Measurements from ENCODE around the gene TCERG1L.

Gene TCERG1L

DNA sequence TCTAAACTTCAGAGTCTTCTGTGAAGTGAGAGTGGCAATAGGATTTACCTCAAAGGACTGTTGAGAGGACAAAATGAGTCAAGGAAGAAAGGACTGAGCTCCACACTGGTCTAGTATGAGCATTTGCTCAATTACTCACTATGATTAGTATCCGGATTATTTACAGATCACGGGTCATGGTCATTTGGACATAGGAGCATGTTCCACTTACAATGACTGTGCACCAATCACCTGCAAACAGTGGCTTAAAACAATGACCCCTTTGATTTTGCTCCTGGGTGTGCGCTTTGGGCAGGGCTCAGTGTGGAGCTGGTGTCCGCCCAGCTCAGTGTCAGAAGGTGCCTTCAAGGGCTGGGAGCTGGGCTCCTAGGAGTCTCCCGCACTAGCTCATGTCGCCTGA, 225.4 kb downstream of the TCERG1L start:
- peaks cover 4% of the 10 kb centered on the region; the same call in 1 of the 2 replicates for H3K27me3 ChIP-seq (ENCODE audit: insufficient read depth, low read depth)
- no peaks in the 10 kb centered on the region for H3K4me1 ChIP-seq (ENCODE audit: low read depth, poor library complexity, severe bottlenecking)
- no peak overlapping the region for H3K4me3 ChIP-seq (IDR thresholded peaks at IDR 0.05; ENCODE audit: insufficient read depth, low read depth, low read length)
- no peak overlapping the region for H2AFZ ChIP-seq (ENCODE audit: low read depth)
- TF ChIP-seq, protein P1, sequence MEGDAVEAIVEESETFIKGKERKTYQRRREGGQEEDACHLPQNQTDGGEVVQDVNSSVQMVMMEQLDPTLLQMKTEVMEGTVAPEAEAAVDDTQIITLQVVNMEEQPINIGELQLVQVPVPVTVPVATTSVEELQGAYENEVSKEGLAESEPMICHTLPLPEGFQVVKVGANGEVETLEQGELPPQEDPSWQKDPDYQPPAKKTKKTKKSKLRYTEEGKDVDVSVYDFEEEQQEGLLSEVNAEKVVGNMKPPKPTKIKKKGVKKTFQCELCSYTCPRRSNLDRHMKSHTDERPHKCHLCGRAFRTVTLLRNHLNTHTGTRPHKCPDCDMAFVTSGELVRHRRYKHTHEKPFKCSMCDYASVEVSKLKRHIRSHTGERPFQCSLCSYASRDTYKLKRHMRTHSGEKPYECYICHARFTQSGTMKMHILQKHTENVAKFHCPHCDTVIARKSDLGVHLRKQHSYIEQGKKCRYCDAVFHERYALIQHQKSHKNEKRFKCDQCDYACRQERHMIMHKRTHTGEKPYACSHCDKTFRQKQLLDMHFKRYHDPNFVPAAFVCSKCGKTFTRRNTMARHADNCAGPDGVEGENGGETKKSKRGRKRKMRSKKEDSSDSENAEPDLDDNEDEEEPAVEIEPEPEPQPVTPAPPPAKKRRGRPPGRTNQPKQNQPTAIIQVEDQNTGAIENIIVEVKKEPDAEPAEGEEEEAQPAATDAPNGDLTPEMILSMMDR (conservative IDR thresholded peaks at IDR 0.05; ENCODE audit: low read depth, low read length) = no peak
- no peak overlapping the region for H3K9ac ChIP-seq
- H4K20me1 ChIP-seq (ENCODE audit: insufficient read depth) = no peaks in the 10 kb centered on the region
- H3K36me3 ChIP-seq (ENCODE audit: insufficient read depth) = no peaks in the 10 kb centered on the region
- H3K79me2 ChIP-seq (ENCODE audit: insufficient read depth, low read depth) = no peaks in the 10 kb centered on the region
- no peak overlapping the region for H3K27ac ChIP-seq
- no peak overlapping the region for H3K4me2 ChIP-seq

- H3K27ac ChIP-seq = no peak overlapping the region
- H3K27me3 ChIP-seq (ENCODE audit: insufficient read depth, low read depth) = peaks cover 4% of the 10 kb centered on the region; the same call in 1 of the 2 replicates
- H3K9ac ChIP-seq = no peak overlapping the region
- H4K20me1 ChIP-seq (ENCODE audit: insufficient read depth) = no peaks in the 10 kb centered on the region
- H3K4me2 ChIP-seq = no peak overlapping the region
- no peaks in the 10 kb centered on the region for H3K36me3 ChIP-seq (ENCODE audit: insufficient read depth)
- no peaks in the 10 kb centered on the region for H3K4me1 ChIP-seq (ENCODE audit: low read depth, poor library complexity, severe bottlenecking)
- TF ChIP-seq, protein P1 (conservative IDR thresholded peaks at IDR 0.05; ENCODE audit: low read depth, low read length) = no peak
- H2AFZ ChIP-seq (ENCODE audit: low read depth) = no peak overlapping the region
- H3K79me2 ChIP-seq (ENCODE audit: insufficient read depth, low read depth) = no peaks in the 10 kb centered on the region
- H3K4me3 ChIP-seq (IDR thresholded peaks at IDR 0.05; ENCODE audit: insufficient read depth, low read depth, low read length) = no peak overlapping the region
These were observed 226.2 kb downstream of the TCERG1L start for GRCh38 chr10:131085091-131085860.

DNA sequence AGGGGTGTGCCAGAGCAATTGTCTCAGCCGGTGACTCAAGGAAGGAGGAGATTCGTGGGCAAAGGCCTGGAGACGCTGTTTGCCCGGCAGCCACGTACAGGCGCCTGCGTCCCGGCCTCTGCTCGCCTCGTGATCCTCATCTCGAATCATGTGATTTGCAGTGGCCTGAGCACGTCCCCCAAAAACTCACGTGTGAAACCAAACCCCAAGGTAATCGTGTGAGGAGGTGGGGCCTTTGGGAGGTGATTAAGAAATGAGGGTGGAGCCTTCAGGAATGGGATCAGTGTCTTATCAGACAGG, 226.8 kb downstream of the TCERG1L start:
- no peaks in the 10 kb centered on the region; the same call in 1 of the 2 replicates for H3K27me3 ChIP-seq (ENCODE audit: insufficient read depth, low read depth)
- no peak overlapping the region for H3K27ac ChIP-seq
- H3K4me1 ChIP-seq (ENCODE audit: low read depth, poor library complexity, severe bottlenecking) = no peaks in the 10 kb centered on the region
- no peaks in the 10 kb centered on the region for H3K36me3 ChIP-seq (ENCODE audit: insufficient read depth)
- H4K20me1 ChIP-seq (ENCODE audit: insufficient read depth) = no peaks in the 10 kb centered on the region
- no peak overlapping the region for H3K4me3 ChIP-seq (IDR thresholded peaks at IDR 0.05; ENCODE audit: insufficient read depth, low read depth, low read length)
- H3K4me2 ChIP-seq = no peak overlapping the region
- no peak overlapping the region for H3K9ac ChIP-seq
- TF ChIP-seq, protein P1 (conservative IDR thresholded peaks at IDR 0.05; ENCODE audit: low read depth, low read length) = no peak
- H3K79me2 ChIP-seq (ENCODE audit: insufficient read depth, low read depth) = no peaks in the 10 kb centered on the region
- no peak overlapping the region for H2AFZ ChIP-seq (ENCODE audit: low read depth)

GRCh38 chr10:131083915-131084790, 227.4 kb downstream of the TCERG1L start:
- no peak overlapping the region for H3K4me2 ChIP-seq
- no peak overlapping the region for H2AFZ ChIP-seq (ENCODE audit: low read depth)
- H3K4me3 ChIP-seq (IDR thresholded peaks at IDR 0.05; ENCODE audit: insufficient read depth, low read depth, low read length) = no peak overlapping the region
- H3K36me3 ChIP-seq (ENCODE audit: insufficient read depth) = no peaks in the 10 kb centered on the region
- TF ChIP-seq, protein P1 (conservative IDR thresholded peaks at IDR 0.05; ENCODE audit: low read depth, low read length) = no peak
- H3K9ac ChIP-seq = no peak overlapping the region
- no peaks in the 10 kb centered on the region for H3K4me1 ChIP-seq (ENCODE audit: low read depth, poor library complexity, severe bottlenecking)
- H3K79me2 ChIP-seq (ENCODE audit: insufficient read depth, low read depth) = no peaks in the 10 kb centered on the region
- H3K27me3 ChIP-seq (ENCODE audit: insufficient read depth, low read depth) = no peaks in the 10 kb centered on the region
- no peaks in the 10 kb centered on the region for H4K20me1 ChIP-seq (ENCODE audit: insufficient read depth)
- no peak overlapping the region for H3K27ac ChIP-seq

Data from KMS-11 (cell line).